Activated naive CD8-positive, alpha-beta T cell (primary cell): Measurements from ENCODE around the gene COMMD3.
"Not testable (repeated sequence)": the region's sequence is repeated elsewhere in the genome, so short reads cannot be mapped to it uniquely, and the experiment has no call there.

Source experiments
- H3K27ac Mint-ChIP-seq: one replicate; pipeline ENCODE4 v1.8.0; 2021; ENCODE audit warnings: mixed read lengths
- H3K27me3 Mint-ChIP-seq: one replicate; pipeline ENCODE4 v1.8.0; 2021; ENCODE audit warnings: mixed read lengths
- H3K36me3 Mint-ChIP-seq: one replicate; pipeline ENCODE4 v1.8.0; 2021; ENCODE audit warnings: mixed read lengths
- H3K4me1 Mint-ChIP-seq: one replicate; pipeline ENCODE4 v1.8.0; 2021; ENCODE audit warnings: low read depth, mixed read lengths
- H3K4me3 Mint-ChIP-seq: one replicate; pipeline ENCODE4 v1.8.0; 2021; ENCODE audit warnings: mild to moderate bottlenecking, mixed read lengths
- H3K9me3 Mint-ChIP-seq: one replicate; pipeline ENCODE4 v1.8.0; 2021; ENCODE audit warnings: low read depth, mixed read lengths

Gene COMMD3

GRCh38 chr10:22340329-22341189 lies 24.4 kb downstream of the COMMD3 start:
- Mint-ChIP-seq H3K27ac (peak overlapping the region; percentile 79), H3K4me3 (peak overlapping the region; percentile 87), H3K36me3 (peaks cover 3% of the 10 kb centered on the region), H3K4me1 (peaks cover 25% of the 10 kb centered on the region), H3K27me3 (peaks cover 59% of the 10 kb centered on the region), H3K9me3 (no peaks in the 10 kb centered on the region)

DNA sequence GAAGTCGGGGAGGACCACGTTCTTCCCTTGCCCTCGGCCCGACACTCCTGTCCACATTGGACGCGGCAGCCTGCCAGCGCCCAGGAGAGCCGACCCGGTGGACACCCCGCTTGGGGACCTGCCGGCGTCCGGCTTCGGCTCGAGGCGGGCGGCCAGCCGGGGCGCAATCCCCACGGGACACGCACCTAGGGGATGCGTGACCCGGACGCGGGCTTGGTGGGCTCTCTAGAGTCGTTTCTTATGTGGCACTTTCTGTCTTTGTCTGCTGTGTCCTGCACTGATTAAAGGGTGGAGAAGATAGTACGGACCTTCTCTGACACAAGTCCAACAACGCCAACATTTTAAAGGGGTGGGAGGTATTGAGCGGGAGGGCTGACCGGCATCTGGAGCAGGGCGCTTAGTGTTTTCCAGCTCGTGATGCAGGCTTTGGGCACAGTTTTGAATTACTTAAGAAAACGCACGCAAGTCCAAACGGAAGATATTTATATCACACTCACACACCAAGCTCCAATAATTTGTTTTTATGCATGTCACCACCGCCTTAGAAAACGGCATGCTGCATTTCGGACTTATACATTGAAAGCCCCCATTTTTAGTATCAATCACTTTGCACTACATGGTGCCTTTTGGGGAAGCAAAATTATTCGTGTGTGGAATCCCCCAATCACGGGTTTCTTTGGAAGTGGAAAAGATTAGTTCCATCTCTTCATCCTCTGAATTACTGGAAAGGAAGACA lies 25.2 kb downstream of the COMMD3 start:
- peaks cover 3% of the 10 kb centered on the region for H3K36me3 Mint-ChIP-seq
- H3K27me3 Mint-ChIP-seq, result peaks cover 65% of the 10 kb centered on the region
- peak overlapping the region; percentile 71 for H3K4me3 Mint-ChIP-seq
- H3K9me3 Mint-ChIP-seq, result no peaks in the 10 kb centered on the region
- peak overlapping the region; percentile 22 for H3K27ac Mint-ChIP-seq
- peaks cover 28% of the 10 kb centered on the region for H3K4me1 Mint-ChIP-seq

GRCh38 chr10:22341926-22342196 lies 25.7 kb downstream of the COMMD3 start:
- Mint-ChIP-seq H3K27me3 (peaks cover 68% of the 10 kb centered on the region), H3K36me3 (peaks cover 3% of the 10 kb centered on the region), H3K4me1 (peaks cover 28% of the 10 kb centered on the region), H3K27ac (no peak overlapping the region), H3K4me3 (peak overlapping the region; percentile 71), H3K9me3 (no peaks in the 10 kb centered on the region)

- no peaks in the 10 kb centered on the region for H3K9me3 Mint-ChIP-seq
- H3K36me3 Mint-ChIP-seq, result peaks cover 3% of the 10 kb centered on the region
- H3K27me3 Mint-ChIP-seq, result peaks cover 65% of the 10 kb centered on the region
- peak overlapping the region; percentile 17 for H3K4me3 Mint-ChIP-seq
- peaks cover 23% of the 10 kb centered on the region for H3K4me1 Mint-ChIP-seq
- H3K27ac Mint-ChIP-seq, result no peak overlapping the region
Measured at GRCh38 chr10:22342421-22342820, 26.2 kb downstream of the COMMD3 start.

GRCh38 chr10:22343731-22344130 lies 27.5 kb downstream of the COMMD3 start:
- H3K27ac Mint-ChIP-seq, result no peak overlapping the region
- H3K36me3 Mint-ChIP-seq, result peaks cover 3% of the 10 kb centered on the region
- peaks cover 22% of the 10 kb centered on the region for H3K4me1 Mint-ChIP-seq
- H3K27me3 Mint-ChIP-seq, result peaks cover 57% of the 10 kb centered on the region
- H3K4me3 Mint-ChIP-seq, result no peak overlapping the region
- no peaks in the 10 kb centered on the region for H3K9me3 Mint-ChIP-seq

GRCh38 chr10:22344249-22344648 lies 28.1 kb downstream of the COMMD3 start:
- H3K4me1 Mint-ChIP-seq, result peaks cover 22% of the 10 kb centered on the region
- peak overlapping the region; percentile 24 for H3K4me3 Mint-ChIP-seq
- H3K9me3 Mint-ChIP-seq, result no peaks in the 10 kb centered on the region
- H3K36me3 Mint-ChIP-seq, result peaks cover 3% of the 10 kb centered on the region
- H3K27ac Mint-ChIP-seq, result peak overlapping the region; percentile 76
- H3K27me3 Mint-ChIP-seq, result peaks cover 52% of the 10 kb centered on the region

DNA sequence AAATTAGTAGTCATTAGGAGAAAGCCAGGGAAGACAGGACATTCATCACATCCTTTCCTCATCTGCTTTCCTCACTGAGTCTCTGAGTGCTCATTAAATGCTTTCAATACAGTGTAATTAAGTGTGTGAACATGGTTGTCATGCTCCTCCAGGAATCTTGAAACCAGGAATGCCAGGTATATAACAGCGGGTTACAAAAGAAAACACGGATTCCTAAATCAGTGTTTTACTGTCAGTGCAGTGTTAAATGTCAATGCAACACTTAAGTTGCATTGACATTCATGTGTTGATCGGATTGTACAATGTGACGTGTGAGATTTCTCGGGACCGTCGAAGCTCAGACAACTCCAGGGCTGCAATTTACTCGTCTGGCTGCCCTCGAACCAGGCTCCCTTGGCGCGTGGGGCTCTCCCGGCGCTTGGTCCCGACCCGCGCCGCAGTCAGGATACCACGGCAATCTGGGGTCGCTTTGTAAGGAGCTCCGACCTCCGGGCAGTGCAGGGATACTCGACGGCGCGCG lies 28.7 kb downstream of the COMMD3 start:
- peak overlapping the region; percentile 76 for H3K27ac Mint-ChIP-seq
- peaks cover 3% of the 10 kb centered on the region for H3K36me3 Mint-ChIP-seq
- H3K4me3 Mint-ChIP-seq, result peak overlapping the region; percentile 24
- H3K4me1 Mint-ChIP-seq, result peaks cover 17% of the 10 kb centered on the region
- H3K9me3 Mint-ChIP-seq, result no peaks in the 10 kb centered on the region
- H3K27me3 Mint-ChIP-seq, result peaks cover 50% of the 10 kb centered on the region

- Mint-ChIP-seq H3K36me3 (peaks cover 3% of the 10 kb centered on the region), H3K4me1 (peaks cover 12% of the 10 kb centered on the region), H3K4me3 (peak within 1 kb of the TSS; percentile 34), H3K27ac (peak within 1 kb of the TSS; percentile 76), H3K27me3 (peaks cover 47% of the 10 kb centered on the region), H3K9me3 (no peaks in the 10 kb centered on the region)
Measured at GRCh38 chr10:22345301-22346095, 29.3 kb downstream of the COMMD3 start, which contains the start of gene SPAG6. Gene SPAG6, plus strand, starts transcription at chr10:22345496. Its CDS starts 116 bp downstream, at chr10:22345612.

DNA sequence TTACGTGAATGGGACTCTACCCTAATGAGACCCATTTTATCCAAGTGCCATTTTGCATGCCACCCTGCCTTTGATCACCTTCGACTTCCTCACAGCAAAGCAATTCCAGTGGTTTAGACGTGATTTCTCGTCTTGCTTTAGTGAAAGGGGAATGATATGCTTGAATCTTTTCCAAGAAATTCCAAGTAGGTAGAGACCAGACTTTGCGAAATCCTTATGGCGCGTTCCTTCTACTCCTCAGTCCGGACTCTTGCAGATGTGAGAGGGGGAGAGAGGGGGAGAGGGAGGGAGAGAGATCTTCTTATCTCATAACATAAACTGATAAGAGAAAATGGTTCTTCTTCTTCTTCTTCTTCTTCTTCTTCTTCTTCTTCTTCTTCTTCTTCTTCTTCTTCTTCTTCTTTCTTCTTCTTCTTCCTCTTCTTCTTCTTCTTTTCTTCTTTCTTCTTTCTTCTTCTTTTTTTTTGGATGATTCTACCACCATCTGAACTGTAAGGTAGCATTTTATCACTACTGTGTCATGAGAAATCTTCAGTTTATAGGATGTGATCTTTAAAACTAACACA lies 30.0 kb downstream of the COMMD3 start:
- Mint-ChIP-seq H3K27ac (no peak overlapping the region), H3K4me3 (peak overlapping the region; percentile 34), H3K27me3 (peaks cover 49% of the 10 kb centered on the region)

GRCh38 chr10:22349755-22350154 lies 33.6 kb downstream of the COMMD3 start:
- no peak overlapping the region for H3K27ac Mint-ChIP-seq
- peaks cover under 1% of the 10 kb centered on the region for H3K36me3 Mint-ChIP-seq
- H3K9me3 Mint-ChIP-seq, result no peaks in the 10 kb centered on the region
- H3K4me3 Mint-ChIP-seq, result no peak overlapping the region
- H3K27me3 Mint-ChIP-seq, result peaks cover 25% of the 10 kb centered on the region
- H3K4me1 Mint-ChIP-seq, result peaks cover 6% of the 10 kb centered on the region

More for the DNA sequence above, 30.0 kb downstream of the COMMD3 start:
- H3K4me1 Mint-ChIP-seq, result peaks cover 12% of the 10 kb centered on the region
- no peaks in the 10 kb centered on the region for H3K9me3 Mint-ChIP-seq
- H3K36me3 Mint-ChIP-seq, result peaks cover 3% of the 10 kb centered on the region

- H3K27ac Mint-ChIP-seq, result no peak overlapping the region
- no peaks in the 10 kb centered on the region for H3K9me3 Mint-ChIP-seq
- H3K27me3 Mint-ChIP-seq, result peaks cover 20% of the 10 kb centered on the region
- H3K36me3 Mint-ChIP-seq, result no peaks in the 10 kb centered on the region
- peaks cover 2% of the 10 kb centered on the region for H3K4me1 Mint-ChIP-seq
- H3K4me3 Mint-ChIP-seq, result no peak overlapping the region
Measured at GRCh38 chr10:22351131-22351703, 35.0 kb downstream of the COMMD3 start.

GRCh38 chr10:22356324-22356873 lies 40.2 kb downstream of the COMMD3 start:
- H3K27me3 Mint-ChIP-seq, result peaks cover 8% of the 10 kb centered on the region
- H3K4me3 Mint-ChIP-seq, result no peak overlapping the region
- H3K27ac Mint-ChIP-seq, result no peak overlapping the region
- H3K4me1 Mint-ChIP-seq, result no peaks in the 10 kb centered on the region
- no peaks in the 10 kb centered on the region for H3K9me3 Mint-ChIP-seq
- no peaks in the 10 kb centered on the region for H3K36me3 Mint-ChIP-seq

DNA sequence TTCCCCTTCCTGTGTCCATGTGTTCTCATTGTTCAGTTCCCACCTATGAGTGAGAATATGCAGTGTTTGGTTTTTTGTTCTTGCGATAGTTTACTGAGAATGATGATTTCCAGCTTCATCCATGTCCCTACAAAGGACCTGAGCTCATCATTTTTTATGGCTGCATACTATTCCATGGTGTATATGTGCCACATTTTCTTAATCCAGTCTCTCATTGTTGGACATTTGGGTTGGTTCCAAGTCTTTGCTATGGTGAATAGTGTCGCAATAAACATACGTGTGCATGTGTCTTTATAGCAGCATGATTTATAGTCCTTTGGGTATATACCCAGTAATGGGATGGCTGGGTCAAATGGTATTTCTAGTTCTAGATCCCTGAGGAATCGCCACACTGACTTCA lies 41.6 kb downstream of the COMMD3 start:
- not testable (repeated sequence) for H3K9me3 Mint-ChIP-seq, H3K27ac Mint-ChIP-seq, H3K27me3 Mint-ChIP-seq, H3K4me1 Mint-ChIP-seq, H3K36me3 Mint-ChIP-seq, H3K4me3 Mint-ChIP-seq

DNA sequence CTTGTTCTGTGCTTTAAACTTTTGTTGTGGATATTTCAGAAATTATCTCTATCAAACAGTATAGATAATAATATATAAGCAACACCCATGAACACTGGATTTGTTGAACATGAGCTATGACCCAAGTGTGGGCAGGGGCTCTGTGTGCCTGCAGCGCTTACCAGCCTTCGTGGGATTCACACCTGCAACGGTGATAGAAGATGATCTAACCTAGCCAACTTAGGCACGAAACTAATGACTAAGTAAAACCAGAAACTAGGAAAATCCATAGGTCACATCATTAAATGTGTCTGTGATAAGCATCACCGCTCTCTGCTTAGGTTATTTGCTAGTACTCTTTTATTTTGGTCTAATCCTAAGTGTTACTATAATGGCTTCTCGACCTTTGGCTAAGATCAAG lies 47.1 kb downstream of the COMMD3 start:
- H3K4me1 Mint-ChIP-seq, result peaks cover 16% of the 10 kb centered on the region

More for the DNA sequence above, 47.1 kb downstream of the COMMD3 start:
- H3K27me3 Mint-ChIP-seq, result peaks cover 2% of the 10 kb centered on the region
- peaks cover 2% of the 10 kb centered on the region for H3K36me3 Mint-ChIP-seq
- no peak overlapping the region for H3K4me3 Mint-ChIP-seq
- no peaks in the 10 kb centered on the region for H3K9me3 Mint-ChIP-seq
- H3K27ac Mint-ChIP-seq, result no peak overlapping the region
